H9 (cell line): Measurements from ENCODE around the gene GADD45A. TPM values are rescaled to one million over a fixed set of nuclear protein-coding genes. Genes with fewer than 3 reads are reported as not detected.

Source experiments
- DNase-seq: peaks from one replicate; pipeline ENCODE4 v3.0.0-alpha.2; 2017
- H2AFZ ChIP-seq: one replicate; pipeline ENCODE4 v1.6.1; 2013; ENCODE audit warnings: mild to moderate bottlenecking, low read length, control low read depth, moderate library complexity
- H2AK5ac ChIP-seq: 2 replicates; pipeline ENCODE4 v1.6.1; 2013; ENCODE audit warnings: low read length, control low read depth, mixed read lengths; ENCODE audit not compliant: insufficient read length
- H2BK120ac ChIP-seq: one replicate; pipeline ENCODE4 v1.6.1; 2013; ENCODE audit warnings: low read depth, mild to moderate bottlenecking, low read length, control low read depth, inconsistent platforms; ENCODE audit not compliant: poor library complexity, severe bottlenecking
- H2BK12ac ChIP-seq: 2 replicates; pipeline ENCODE4 v1.6.1; 2013; ENCODE audit warnings: low read length, control low read depth, mixed read lengths, low read depth; ENCODE audit not compliant: insufficient read length
- H2BK15ac ChIP-seq: 2 replicates; pipeline ENCODE4 v1.6.1; 2013; ENCODE audit warnings: low read depth, low read length, control low read depth
- H2BK20ac ChIP-seq: one replicate; pipeline ENCODE4 v1.6.1; 2013; ENCODE audit warnings: low read depth, mild to moderate bottlenecking, low read length, control low read depth, inconsistent platforms; ENCODE audit not compliant: poor library complexity, severe bottlenecking
- H2BK5ac ChIP-seq: 2 replicates; pipeline ENCODE4 v1.6.1; 2013; ENCODE audit warnings: low read length, control low read depth, mixed read lengths; ENCODE audit not compliant: insufficient read length
- H3K14ac ChIP-seq: 2 replicates; pipeline ENCODE4 v1.6.1; 2013; ENCODE audit warnings: low read length, control low read depth; ENCODE audit not compliant: insufficient read depth
- H3K18ac ChIP-seq: 2 replicates; pipeline ENCODE4 v1.6.1; 2013; ENCODE audit warnings: low read depth, mild to moderate bottlenecking, mixed read lengths, low read length, control low read depth; ENCODE audit not compliant: insufficient read length
- H3K23ac ChIP-seq: 2 replicates; pipeline ENCODE4 v1.6.1; 2013; ENCODE audit warnings: low read length, control low read depth, mixed read lengths, low read depth; ENCODE audit not compliant: insufficient read length
- H3K23me2 ChIP-seq: 2 replicates; pipeline ENCODE4 v1.6.1; 2013; ENCODE audit warnings: low read depth, mild to moderate bottlenecking, mixed read lengths, low read length, control low read depth; ENCODE audit not compliant: insufficient read length, poor library complexity, severe bottlenecking
- H3K27ac ChIP-seq: 2 replicates; pipeline ENCODE4 v1.5.1; 2013; ENCODE audit warnings: low read length, control low read depth, mixed read lengths, low read depth; ENCODE audit not compliant: insufficient read length
- H3K27me3 ChIP-seq: 2 replicates; pipeline ENCODE4 v1.6.1; 2013; ENCODE audit warnings: low read length, control low read depth, inconsistent platforms; ENCODE audit not compliant: insufficient read depth
- H3K4ac ChIP-seq: 2 replicates; pipeline ENCODE4 v1.6.1; 2013; ENCODE audit warnings: low read depth, mild to moderate bottlenecking, control low read depth, inconsistent platforms, low read length, moderate library complexity
- H3K4me1 ChIP-seq: 2 replicates; pipeline ENCODE4 v1.6.1; 2013; ENCODE audit warnings: low read length, control low read depth, inconsistent platforms; ENCODE audit not compliant: insufficient read depth
- H3K4me2 ChIP-seq: 2 replicates; pipeline ENCODE4 v1.6.1; 2013; ENCODE audit warnings: low read length, control low read depth, mixed read lengths; ENCODE audit not compliant: insufficient read length, insufficient read depth
- H3K56ac ChIP-seq: 2 replicates; pipeline ENCODE4 v1.6.1; 2013; ENCODE audit warnings: low read depth, mild to moderate bottlenecking, mixed read lengths, low read length, control low read depth; ENCODE audit not compliant: insufficient read length
- H3K79me1 ChIP-seq: 2 replicates; pipeline ENCODE4 v1.6.1; 2013; ENCODE audit warnings: low read depth, mild to moderate bottlenecking, moderate library complexity, low read length, control low read depth, inconsistent platforms; ENCODE audit not compliant: insufficient read depth, poor library complexity, severe bottlenecking
- H3K79me2 ChIP-seq: 2 replicates; pipeline ENCODE4 v1.6.1; 2013; ENCODE audit warnings: low read length, control low read depth, inconsistent platforms; ENCODE audit not compliant: insufficient read depth
- H3K9ac ChIP-seq: 2 replicates; pipeline ENCODE4 v1.6.1; 2013; ENCODE audit warnings: low read length, control low read depth, mixed read lengths; ENCODE audit not compliant: insufficient read length; ENCODE audit errors: extremely low read depth
- H3K9me3 ChIP-seq: one replicate; pipeline ENCODE4 v1.6.1; 2013; ENCODE audit warnings: low read depth, low read length, inconsistent platforms; ENCODE audit not compliant: control insufficient read depth
- H3T11ph ChIP-seq: one replicate; pipeline ENCODE4 v1.6.1; 2013; ENCODE audit warnings: mild to moderate bottlenecking, low read length, control low read depth, inconsistent platforms
- H4K20me1 ChIP-seq: one replicate; pipeline ENCODE4 v1.6.1; 2013; ENCODE audit not compliant: control insufficient read depth, insufficient read length, insufficient read depth
- H4K5ac ChIP-seq: 2 replicates; pipeline ENCODE4 v1.6.1; 2013; ENCODE audit warnings: low read depth, mild to moderate bottlenecking, mixed read lengths, low read length, control low read depth; ENCODE audit not compliant: insufficient read length
- H4K8ac ChIP-seq: replicated peaks from 2 replicates; pipeline ENCODE4 v1.6.1; 2013; ENCODE audit warnings: low read length, control low read depth, mixed read lengths, low read depth; ENCODE audit not compliant: insufficient read length
- H4K91ac ChIP-seq: 2 replicates; pipeline ENCODE4 v1.6.1; 2013; ENCODE audit warnings: low read depth, mild to moderate bottlenecking, moderate library complexity, mixed read lengths, low read length, control low read depth; ENCODE audit not compliant: insufficient read length
- H3K27ac Mint-ChIP-seq, 3 experiments: 2 replicates in 2 of 3; 3 replicates in 1 of 3; pipeline ENCODE4 v1.8.0; 2020 to 2021; ENCODE audit warnings: mixed read lengths in 3 of 3, mild to moderate bottlenecking in 1 of 3, moderate library complexity in 1 of 3
- H3K27me3 Mint-ChIP-seq: 2 replicates; pipeline ENCODE4 v1.8.0; 2021; ENCODE audit warnings: low read depth, mild to moderate bottlenecking, moderate library complexity, mixed read lengths
- H3K36me3 Mint-ChIP-seq, 3 experiments: 2 replicates in 2 of 3; 3 replicates in 1 of 3; pipeline ENCODE4 v1.8.0; 2020 to 2021; ENCODE audit warnings: low read depth in 3 of 3, mixed read lengths in 3 of 3; ENCODE audit not compliant: insufficient read depth in 1 of 3
- H3K4me1 Mint-ChIP-seq, 2 experiments: 2 replicates each; pipeline ENCODE4 v1.8.0; 2020; ENCODE audit warnings: mixed read lengths in 2 of 2
- H3K4me3 Mint-ChIP-seq, 2 experiments: 2 replicates in 1 of 2; 3 replicates in 1 of 2; pipeline ENCODE4 v1.8.0; 2020 to 2021; ENCODE audit warnings: mild to moderate bottlenecking in 2 of 2, mixed read lengths in 2 of 2, moderate library complexity in 1 of 2
- H3K9me3 Mint-ChIP-seq, 2 experiments: 2 replicates in 1 of 2; 3 replicates in 1 of 2; pipeline ENCODE4 v1.8.0; 2020; ENCODE audit warnings: mild to moderate bottlenecking in 2 of 2, mixed read lengths in 2 of 2, moderate library complexity in 1 of 2
- WGBS: extraction: QIAGEN DNeasy Blood & Tissue Kit; methylation state at CpG from one replicate; pipeline ENCODE4 v1.1.7; 2013; ENCODE audit warnings: missing lambda C conversion rate, low lambda C conversion rate, mixed read lengths; ENCODE audit not compliant: insufficient read length; ENCODE audit errors: extremely low coverage; 5-methylcytosine and 5-hydroxymethylcytosine counted together
- total RNA-seq: library from RNA; stranded (reverse); gene quantifications from 2 replicates; pipeline ENCODE4 v1.2.1, GENCODE V29; 2021
- TF ChIP-seq, protein P1 (sequence below): fragments of 200-600 bp; sonication (generic); conservative IDR thresholded peaks from 3 replicates; pipeline ENCODE4 v1.8.0; 2021; ENCODE audit warnings: antibody characterized with exemption, mild to moderate bottlenecking

The GADD45A gene
- total RNA-seq, 1 experiment from 2014 or later = 22.8 TPM

DNA sequence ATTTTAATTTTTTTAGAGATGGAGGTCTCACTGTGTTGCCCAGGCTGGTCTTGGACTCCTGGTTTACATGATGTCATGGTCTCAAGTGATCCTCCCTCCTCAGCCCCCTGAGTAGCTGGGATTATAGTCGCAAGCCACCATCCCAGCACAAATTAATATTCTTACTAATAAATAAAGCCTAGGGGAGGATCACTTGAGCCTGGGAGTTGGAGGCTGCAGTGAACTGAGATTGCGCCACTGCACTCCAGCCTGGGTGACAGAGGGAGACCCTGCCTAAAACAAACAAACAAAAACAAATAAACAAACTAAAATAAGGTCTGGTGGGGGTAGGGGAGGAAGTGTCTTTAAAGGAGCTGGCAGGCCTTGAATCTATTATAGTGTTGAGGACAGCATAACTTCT is 8.7 kb upstream of the GADD45A start:
- Histone ChIP-seq H4K20me1 (no peaks in the 10 kb centered on the region), H3K18ac (no peak overlapping the region), H4K5ac (no peak overlapping the region), H3K4me2 (no peak overlapping the region), H2BK12ac (no peak overlapping the region), H2BK20ac (no peak overlapping the region), H3K4me1 (no peaks in the 10 kb centered on the region), H2AK5ac (no peak overlapping the region), H3K23me2 (no peaks in the 10 kb centered on the region), H3K4ac (no peak overlapping the region), H4K91ac (no peak overlapping the region), H4K8ac (no peak overlapping the region), H3K27ac (no peak overlapping the region), H3K79me2 (no peaks in the 10 kb centered on the region), H3K23ac (no peak overlapping the region), H3K27me3 (no peaks in the 10 kb centered on the region), H3T11ph (no peak overlapping the region), H3K79me1 (no peaks in the 10 kb centered on the region), H2BK5ac (no peak overlapping the region), H2BK15ac (no peak overlapping the region), H2AFZ (no peak overlapping the region), H2BK120ac (no peak overlapping the region), H3K56ac (no peak overlapping the region), H3K14ac (no peak overlapping the region), H3K9me3 (no peaks in the 10 kb centered on the region), H3K9ac (no peak overlapping the region)
- Mint-ChIP-seq H3K36me3 (no peaks in the 10 kb centered on the region), H3K4me1 (peaks cover 0 to 9% of the 10 kb centered on the region in 2 experiments; a peak in 3 of 4 replicates), H3K27me3 (peaks cover 5% of the 10 kb centered on the region), H3K4me3 (no peak overlapping the region), H3K27ac (no peak overlapping the region), H3K9me3 (no peaks in the 10 kb centered on the region)
- no CpG with 5 or more reads among the region's 2 CpGs for WGBS
- TF ChIP-seq, protein P1, sequence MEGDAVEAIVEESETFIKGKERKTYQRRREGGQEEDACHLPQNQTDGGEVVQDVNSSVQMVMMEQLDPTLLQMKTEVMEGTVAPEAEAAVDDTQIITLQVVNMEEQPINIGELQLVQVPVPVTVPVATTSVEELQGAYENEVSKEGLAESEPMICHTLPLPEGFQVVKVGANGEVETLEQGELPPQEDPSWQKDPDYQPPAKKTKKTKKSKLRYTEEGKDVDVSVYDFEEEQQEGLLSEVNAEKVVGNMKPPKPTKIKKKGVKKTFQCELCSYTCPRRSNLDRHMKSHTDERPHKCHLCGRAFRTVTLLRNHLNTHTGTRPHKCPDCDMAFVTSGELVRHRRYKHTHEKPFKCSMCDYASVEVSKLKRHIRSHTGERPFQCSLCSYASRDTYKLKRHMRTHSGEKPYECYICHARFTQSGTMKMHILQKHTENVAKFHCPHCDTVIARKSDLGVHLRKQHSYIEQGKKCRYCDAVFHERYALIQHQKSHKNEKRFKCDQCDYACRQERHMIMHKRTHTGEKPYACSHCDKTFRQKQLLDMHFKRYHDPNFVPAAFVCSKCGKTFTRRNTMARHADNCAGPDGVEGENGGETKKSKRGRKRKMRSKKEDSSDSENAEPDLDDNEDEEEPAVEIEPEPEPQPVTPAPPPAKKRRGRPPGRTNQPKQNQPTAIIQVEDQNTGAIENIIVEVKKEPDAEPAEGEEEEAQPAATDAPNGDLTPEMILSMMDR = no peak
- no peak for DNase-seq
